Measurements from ENCODE around the gene RPH3AL.

RPH3AL gene

DNA sequence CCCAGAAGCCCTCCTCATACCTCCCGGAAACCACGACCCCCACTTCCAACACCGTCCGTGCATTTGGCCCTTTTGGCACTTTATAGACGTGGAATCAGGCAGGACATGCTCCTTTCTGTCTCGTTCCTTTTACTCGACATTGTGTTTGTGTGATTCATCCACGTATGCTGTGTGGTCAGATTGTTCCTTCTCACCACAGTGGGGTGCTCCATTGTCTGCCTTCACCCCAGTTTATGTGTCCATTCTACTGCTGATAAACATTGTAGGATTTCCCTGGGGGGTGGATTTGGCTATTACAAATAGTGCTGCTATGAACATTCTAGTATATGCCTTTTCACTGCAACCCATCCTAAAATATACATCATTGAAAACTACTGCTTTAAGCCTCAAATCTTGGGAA lies 28.9 kb upstream of the RPH3AL start:
- no peak overlapping the region for H3K4me3 ChIP-seq (ENCODE audit: low read depth, low read length)
- TF ChIP-seq CTCF (IDR thresholded peaks at IDR 0.05; ENCODE audit: low read depth, low read length) = no peak
- DNase-seq (ENCODE audit: low read depth, low spot score) = no peak
- in situ Hi-C loops (cut with HindIII; ENCODE audit: low sequenced_read_pairs) = no loop called here

GRCh38 chr17:379531-380465 lies 27.2 kb upstream of the RPH3AL start:
- no peak overlapping the region for H3K4me3 ChIP-seq (ENCODE audit: low read depth, low read length)
- in situ Hi-C loops (cut with HindIII; ENCODE audit: low sequenced_read_pairs) = no loop called here
- TF ChIP-seq CTCF (IDR thresholded peaks at IDR 0.05; ENCODE audit: low read depth, low read length) = no peak
- no peak for DNase-seq (ENCODE audit: low read depth, low spot score)

GRCh38 chr17:378068-378467 lies 25.5 kb upstream of the RPH3AL start:
- DNase-seq (ENCODE audit: low read depth, low spot score) = no peak
- TF ChIP-seq CTCF (IDR thresholded peaks at IDR 0.05; ENCODE audit: low read depth, low read length) = no peak
- H3K4me3 ChIP-seq (ENCODE audit: low read depth, low read length) = no peak overlapping the region
- in situ Hi-C loops (cut with HindIII; ENCODE audit: low sequenced_read_pairs) = no loop called here

- in situ Hi-C loops (cut with HindIII; ENCODE audit: low sequenced_read_pairs) = no loop called here
- no peak overlapping the region for H3K4me3 ChIP-seq (ENCODE audit: low read depth, low read length)
- TF ChIP-seq CTCF (IDR thresholded peaks at IDR 0.05; ENCODE audit: low read depth, low read length) = no peak
- no peak for DNase-seq (ENCODE audit: low read depth, low spot score)
Measured at GRCh38 chr17:376936-377863, 24.6 kb upstream of the RPH3AL start.

- DNase-seq (ENCODE audit: low read depth, low spot score) = no peak
- in situ Hi-C loops (cut with HindIII; ENCODE audit: low sequenced_read_pairs) = no loop called here
- H3K4me3 ChIP-seq (ENCODE audit: low read depth, low read length) = no peak overlapping the region
Measured at GRCh38 chr17:373613-374230, 21.1 kb upstream of the RPH3AL start.

More at GRCh38 chr17:373613-374230, 21.1 kb upstream of the RPH3AL start:
- no peak for TF ChIP-seq CTCF (IDR thresholded peaks at IDR 0.05; ENCODE audit: low read depth, low read length)

All from astrocyte of the spinal cord (primary cell).